K562 (cell line): Measurements from ENCODE around the gene DGCR6L. TPM values are rescaled to one million over a fixed set of nuclear protein-coding genes. Genes with fewer than 3 reads are reported as not detected.
"Not testable (repeated sequence)": the region's sequence is repeated elsewhere in the genome, so short reads cannot be mapped to it uniquely, and the experiment has no call there.

Experiments
- ATAC-seq: fragments of 200-7000 bp; cut with Tn5 transposase; 3 replicates; pipeline ENCODE4 v1.9.1; 2020; ENCODE audit warnings: moderate library complexity
- BruUV-seq: library from RNA; stranded (reverse); fragments of 400-500 nt; replicated peaks from 2 replicates; lab custom pipeline; 2021; lab: Mats Ljungman, UMichigan
- CTCF ChIA-PET: fragments of 300-600 bp; formaldehyde crosslinking; extraction: SDS; loops from one replicate; lab custom pipeline; 2021; ENCODE audit warnings: low intra/inter-chr PET ratio; lab: Yijun Ruan, JAX
- POLR2A ChIA-PET: fragments of 300-600, 350-650 bp; sonication (Branson Sonifier 250); formaldehyde crosslinking; extraction: SDS; loops from one replicate; lab custom pipeline; 2021; ENCODE audit warnings: antibody characterized with exemption, inconsistent platforms; lab: Yijun Ruan, JAX
- DNase-seq, 4 experiments: peaks; one replicate each; pipeline versions ENCODE4 v3.0.0 to v3.0.0-alpha.2; 2011 to 2018; ENCODE audit warnings: low spot score in 3 of 4, mixed read lengths in 3 of 4; ENCODE audit errors: extremely low read depth in 1 of 4
- FAIRE-seq: peaks from 2 replicates; lab custom pipeline; 2011; peaks lifted over from hg19 to GRCh38; lab: Jason Lieb, UNC
- H2AFZ ChIP-seq: 2 replicates; pipeline ENCODE4 v1.6.0; 2011; ENCODE audit warnings: low read depth, low read length, control low read depth, inconsistent platforms
- H3K27ac ChIP-seq: fragments of 200-600 bp; 3 replicates; pipeline ENCODE4 v1.8.0; 2011; ENCODE audit warnings: low read depth, mild to moderate bottlenecking, control low read depth, inconsistent platforms, low read length, moderate library complexity, mixed read lengths; ENCODE audit errors: extremely low read depth
- H3K27me3 ChIP-seq, 2 experiments: fragments of 300-600 bp in 1 of 2; 2 replicates in 1 of 2; 3 replicates in 1 of 2; pipeline versions ENCODE4 v1.6.0 to v1.8.0; 2011; ENCODE audit warnings: inconsistent platforms in 2 of 2, low read length in 2 of 2, mild to moderate bottlenecking in 1 of 2, mixed read lengths in 1 of 2, moderate library complexity in 1 of 2; ENCODE audit not compliant: control insufficient read depth in 2 of 2, insufficient read depth in 2 of 2
- H3K36me3 ChIP-seq: fragments of 300-600 bp; 3 replicates; pipeline ENCODE4 v1.8.0; 2011; ENCODE audit warnings: mild to moderate bottlenecking, low read length, inconsistent platforms; ENCODE audit not compliant: control insufficient read depth, insufficient read depth
- H3K4me1 ChIP-seq, 2 experiments: fragments of 200-600 bp in 1 of 2; replicated peaks in 1 of 2; 2 replicates in 1 of 2; 3 replicates in 1 of 2; pipeline versions ENCODE4 v1.5.1 to v1.8.0; 2011; ENCODE audit warnings: inconsistent platforms in 2 of 2, low read length in 2 of 2, mild to moderate bottlenecking in 1 of 2, mixed read lengths in 1 of 2, moderate library complexity in 1 of 2; ENCODE audit not compliant: control insufficient read depth in 2 of 2, insufficient read depth in 2 of 2
- H3K4me2 ChIP-seq: 2 replicates; pipeline ENCODE4 v1.6.1; 2011; ENCODE audit warnings: low read length, control low read depth, inconsistent platforms, mixed read lengths; ENCODE audit not compliant: insufficient read depth
- H3K4me3 ChIP-seq: fragments of 200-600 bp; sonication (generic), shearing (Covaris generic); 2 replicates; pipeline ENCODE4 v1.5.1; 2016; ENCODE audit warnings: control low read depth, inconsistent platforms
- H3K79me2 ChIP-seq: fragments of 200-600 bp; 3 replicates; pipeline ENCODE4 v1.8.0; 2011; ENCODE audit warnings: low read length, inconsistent platforms; ENCODE audit not compliant: control insufficient read depth, insufficient read depth
- H3K9ac ChIP-seq, 2 experiments: 2 replicates each; pipeline versions ENCODE4 v1.6.0 to v1.6.1; 2011; ENCODE audit warnings: low read depth in 2 of 2, low read length in 2 of 2, control low read depth in 1 of 2, inconsistent platforms in 1 of 2, mild to moderate bottlenecking in 1 of 2, mixed read lengths in 1 of 2; ENCODE audit not compliant: insufficient read depth in 1 of 2
- H3K9me1 ChIP-seq: one replicate; pipeline ENCODE4 v1.6.0; 2011; ENCODE audit warnings: inconsistent platforms, mild to moderate bottlenecking, low read length, moderate library complexity; ENCODE audit not compliant: control insufficient read depth, insufficient read depth
- H3K9me3 ChIP-seq: replicated peaks from 2 replicates; pipeline ENCODE4 v1.5.1; 2011; ENCODE audit warnings: low read depth, low read length, inconsistent platforms; ENCODE audit not compliant: control insufficient read depth, insufficient read depth
- H4K20me1 ChIP-seq: replicated peaks from 2 replicates; pipeline ENCODE4 v1.6.1; 2011; ENCODE audit warnings: low read length, inconsistent platforms, mixed read lengths; ENCODE audit not compliant: control insufficient read depth, insufficient read depth
- WGBS: fragments of 100-300 bp; shearing (Covaris generic); methylation state at CpG from one replicate; pipeline ENCODE4 v1.1.6; 2016; ENCODE audit warnings: low coverage, mixed read lengths; ENCODE audit not compliant: insufficient coverage; ENCODE audit errors: missing lambda C conversion rate; 5-methylcytosine and 5-hydroxymethylcytosine counted together
- in situ Hi-C: fragments of 300-500 bp; cut with MboI; formaldehyde crosslinking; loops from 4 replicates; pipeline ENCODE4 v1.15.0; 2018; ENCODE audit warnings: inconsistent platforms, mixed read lengths
- intact Hi-C: fragments of 100-400 bp; cut with micrococcal nuclease; formaldehyde crosslinking; loops from 2 replicates; pipeline ENCODE4 v1.14.2; 2022
- polyA plus RNA-seq, 8 experiments: library from polyadenylated mRNA; depleted of rRNA in 4 of 8; stranded (reverse) in 5 of 8; unstranded in 3 of 8; fragments of >200 nt; fragmentation: Nextera tagmentation in 2 of 8; fragmentation: Illumina TruSeq in 1 of 8; extraction: Ambion mirVana in 2 of 8; extraction: Trizol in 1 of 8; gene quantifications; 2 replicates each; pipeline versions ENCODE4 v1.2.1 to v1.2.3, GENCODE V29; 2011 to 2014; ENCODE audit warnings: inconsistent platforms in 1 of 8, missing spikeins in 1 of 8
- total RNA-seq, 7 experiments: library from RNA; depleted of rRNA in 6 of 7; stranded (reverse); fragments of >200 nt in 6 of 7; fragmentation: Illumina TruSeq in 2 of 7; extraction: Trizol in 2 of 7; gene quantifications; 2 replicates each; pipeline versions ENCODE4 v1.2.1 to v1.2.3, GENCODE V29; 2011 to 2021; ENCODE audit warnings: low replicate concordance in 1 of 7
- TF ChIP-seq, protein P1 (sequence below): sonication (generic); formaldehyde crosslinking; IDR thresholded peaks from 2 replicates; pipeline ENCODE4 v1.8.1; 2023; ENCODE audit warnings: mild to moderate bottlenecking, missing genetic modification reagents
- TF ChIP-seq, protein P2 (sequence below): fragments of 250-450 bp; sonication (Bioruptor Pico); IDR thresholded peaks from 2 replicates; pipeline ENCODE4 v1.9.0; 2021; ENCODE audit warnings: mild to moderate bottlenecking, inconsistent platforms

The DGCR6L gene
- total and polyA plus RNA-seq, 9 of the 15 experiments (the other 6 are each of a cell fraction or from before 2014, with no cell fraction given), result 3.6 to 151 (median 51.0) TPM

DNA sequence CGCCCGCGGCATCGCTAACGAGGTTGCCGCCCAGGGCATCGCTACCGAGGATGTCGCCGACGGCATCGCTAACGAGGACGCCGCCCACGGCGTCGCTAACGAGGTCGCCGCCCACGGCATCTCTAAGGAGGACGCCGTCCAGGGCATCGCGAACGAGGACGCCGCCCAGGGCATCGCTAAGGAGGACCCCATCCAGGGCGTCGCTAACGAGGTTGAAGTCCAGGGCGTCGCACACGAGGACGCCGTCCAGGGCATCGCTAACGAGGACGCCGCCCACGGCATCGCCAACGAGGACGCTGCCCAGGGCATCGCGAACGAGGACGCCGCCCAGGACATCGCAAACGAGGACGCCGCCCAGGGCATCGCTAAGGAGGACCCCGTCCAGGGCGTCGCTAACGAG lies 40.4 kb upstream of the DGCR6L start:
- DNase-seq, H3K79me2 ChIP-seq, H4K20me1 ChIP-seq, intact Hi-C loops, BruUV-seq, POLR2A ChIA-PET, H3K9me1 ChIP-seq, H3K9ac ChIP-seq, FAIRE-seq, H3K27ac ChIP-seq, H3K36me3 ChIP-seq, CTCF ChIA-PET, H3K4me3 ChIP-seq, ATAC-seq, in situ Hi-C loops, H3K4me2 ChIP-seq, H2AFZ ChIP-seq: not testable (repeated sequence)
- peaks cover 8 to 15% of the 10 kb centered on the region in 2 experiments; a peak in 4 of 5 replicates for H3K27me3 ChIP-seq
- TF ChIP-seq, protein P1, sequence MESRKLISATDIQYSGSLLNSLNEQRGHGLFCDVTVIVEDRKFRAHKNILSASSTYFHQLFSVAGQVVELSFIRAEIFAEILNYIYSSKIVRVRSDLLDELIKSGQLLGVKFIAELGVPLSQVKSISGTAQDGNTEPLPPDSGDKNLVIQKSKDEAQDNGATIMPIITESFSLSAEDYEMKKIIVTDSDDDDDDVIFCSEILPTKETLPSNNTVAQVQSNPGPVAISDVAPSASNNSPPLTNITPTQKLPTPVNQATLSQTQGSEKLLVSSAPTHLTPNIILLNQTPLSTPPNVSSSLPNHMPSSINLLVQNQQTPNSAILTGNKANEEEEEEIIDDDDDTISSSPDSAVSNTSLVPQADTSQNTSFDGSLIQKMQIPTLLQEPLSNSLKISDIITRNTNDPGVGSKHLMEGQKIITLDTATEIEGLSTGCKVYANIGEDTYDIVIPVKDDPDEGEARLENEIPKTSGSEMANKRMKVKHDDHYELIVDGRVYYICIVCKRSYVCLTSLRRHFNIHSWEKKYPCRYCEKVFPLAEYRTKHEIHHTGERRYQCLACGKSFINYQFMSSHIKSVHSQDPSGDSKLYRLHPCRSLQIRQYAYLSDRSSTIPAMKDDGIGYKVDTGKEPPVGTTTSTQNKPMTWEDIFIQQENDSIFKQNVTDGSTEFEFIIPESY (CRISPR knock-in tag), result peak; percentile 82; the same call in 1 of the 2 replicates
- TF ChIP-seq, protein P2, sequence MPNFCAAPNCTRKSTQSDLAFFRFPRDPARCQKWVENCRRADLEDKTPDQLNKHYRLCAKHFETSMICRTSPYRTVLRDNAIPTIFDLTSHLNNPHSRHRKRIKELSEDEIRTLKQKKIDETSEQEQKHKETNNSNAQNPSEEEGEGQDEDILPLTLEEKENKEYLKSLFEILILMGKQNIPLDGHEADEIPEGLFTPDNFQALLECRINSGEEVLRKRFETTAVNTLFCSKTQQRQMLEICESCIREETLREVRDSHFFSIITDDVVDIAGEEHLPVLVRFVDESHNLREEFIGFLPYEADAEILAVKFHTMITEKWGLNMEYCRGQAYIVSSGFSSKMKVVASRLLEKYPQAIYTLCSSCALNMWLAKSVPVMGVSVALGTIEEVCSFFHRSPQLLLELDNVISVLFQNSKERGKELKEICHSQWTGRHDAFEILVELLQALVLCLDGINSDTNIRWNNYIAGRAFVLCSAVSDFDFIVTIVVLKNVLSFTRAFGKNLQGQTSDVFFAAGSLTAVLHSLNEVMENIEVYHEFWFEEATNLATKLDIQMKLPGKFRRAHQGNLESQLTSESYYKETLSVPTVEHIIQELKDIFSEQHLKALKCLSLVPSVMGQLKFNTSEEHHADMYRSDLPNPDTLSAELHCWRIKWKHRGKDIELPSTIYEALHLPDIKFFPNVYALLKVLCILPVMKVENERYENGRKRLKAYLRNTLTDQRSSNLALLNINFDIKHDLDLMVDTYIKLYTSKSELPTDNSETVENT (CRISPR knock-in tag), result peak; percentile 48; the same call in 1 of the 2 replicates
- H3K9me3 ChIP-seq, result peaks cover 13% of the 10 kb centered on the region
- H3K4me1 ChIP-seq, result peaks cover 0 to 14% of the 10 kb centered on the region in 2 experiments; a peak in 1 of 5 replicates
- WGBS, result 82% methylated on average over 57 of the region's 60 CpGs

- BruUV-seq, H3K4me2 ChIP-seq, H3K27ac ChIP-seq, H2AFZ ChIP-seq, H3K36me3 ChIP-seq, intact Hi-C loops, H4K20me1 ChIP-seq, ATAC-seq, in situ Hi-C loops, POLR2A ChIA-PET, H3K4me3 ChIP-seq, DNase-seq, H3K9me1 ChIP-seq, H3K9ac ChIP-seq, CTCF ChIA-PET, FAIRE-seq, H3K79me2 ChIP-seq: not testable (repeated sequence)
- peaks cover 2 to 10% of the 10 kb centered on the region in 2 experiments; a peak in 2 of 5 replicates for H3K27me3 ChIP-seq
- H3K4me1 ChIP-seq, result peaks cover 0 to 20% of the 10 kb centered on the region in 2 experiments; a peak in 1 of 5 replicates
- peaks cover 19% of the 10 kb centered on the region for H3K9me3 ChIP-seq
- 78% methylated on average over 72 of the region's 103 CpGs for WGBS
These were observed 38.8 kb upstream of the DGCR6L start for GRCh38 chr22:20358503-20359239.
